ENCODE results near the gene HOXA3. TPM values are rescaled to one million over a fixed set of nuclear protein-coding genes. Genes with fewer than 3 reads are reported as not detected.

The HOXA3 gene
- total and polyA plus RNA-seq, 2 of the 8 experiments (the other 6 are each of a cell fraction or from before 2014, with no cell fraction given): not detected

DNA sequence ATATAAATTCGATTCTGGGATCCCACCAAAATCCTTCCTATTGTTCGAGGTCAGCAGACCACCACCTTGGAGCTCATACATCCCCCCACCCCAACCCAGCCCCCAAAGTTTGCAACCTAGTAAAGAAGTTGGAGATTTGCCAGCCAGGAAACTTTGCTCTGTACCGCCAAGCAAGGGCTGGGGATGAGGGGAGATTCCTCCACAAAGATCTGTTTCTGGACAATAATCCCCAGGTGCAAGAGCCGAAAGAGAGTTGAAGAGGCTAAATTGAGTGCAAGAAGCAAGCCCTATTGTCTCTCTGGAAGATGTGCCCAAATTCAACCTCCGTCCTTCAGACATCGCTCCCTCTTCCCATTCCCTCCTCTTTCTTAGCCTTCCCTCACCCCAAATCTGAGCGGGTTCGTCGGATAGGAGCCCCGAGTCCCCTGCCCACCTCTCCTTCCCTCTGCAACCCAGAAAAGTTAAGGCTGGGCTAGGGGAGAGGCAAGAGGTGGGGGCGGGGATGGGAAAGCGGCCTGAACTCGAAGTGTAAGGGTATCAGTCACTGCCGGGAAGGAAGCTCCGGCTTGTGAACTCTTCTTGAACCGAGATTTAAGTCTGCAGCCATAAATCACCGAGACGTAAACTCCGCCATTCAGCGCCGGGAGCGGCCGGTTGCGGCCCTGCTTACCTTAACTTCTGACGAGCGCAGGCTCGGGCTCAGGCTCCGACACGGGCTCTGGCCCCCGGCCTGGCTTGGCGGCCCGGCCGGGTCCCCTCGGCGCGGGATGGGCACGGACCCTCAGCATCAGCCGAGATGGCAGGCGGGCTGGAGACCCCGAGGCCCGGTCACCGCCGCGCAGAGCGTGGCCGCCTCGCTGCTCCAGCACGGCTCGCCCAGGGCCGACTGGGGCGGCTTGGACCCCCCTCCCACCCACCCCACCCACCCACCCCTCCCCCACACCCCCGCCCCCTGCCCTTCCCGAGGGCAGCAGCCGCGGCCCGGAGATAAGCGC lies 39.1 kb downstream of the HOXA3 start:
- no peak overlapping the region for H3K9ac ChIP-seq (replicated peaks in 1 of 4; ENCODE audit: extremely low read depth in 1 of 4, low read depth in 3 of 4, low read length in 3 of 4)
- no peak for FAIRE-seq
- TF ChIP-seq KDM4A (IDR thresholded peaks at IDR 0.05; ENCODE audit: low read depth, low read length, severe bottlenecking): peak; percentile 61
- no peak for TF ChIP-seq SRF (IDR thresholded peaks at IDR 0.05; ENCODE audit: low read depth, low read length)
- no peak for TF ChIP-seq PHF8 (conservative IDR thresholded peaks at IDR 0.05; ENCODE audit: low read depth, low read length)
- TF ChIP-seq TAF1 (IDR thresholded peaks at IDR 0.05; ENCODE audit: low read depth, low read length): no peak
- TF ChIP-seq SP2 (IDR thresholded peaks at IDR 0.05; ENCODE audit: low read length): no peak
- TF ChIP-seq RNF2 (IDR thresholded peaks at IDR 0.05; ENCODE audit: borderline replicate concordance, low read depth, low read length, missing control alignments, poor library complexity, severe bottlenecking): peak; percentile 98
- TF ChIP-seq CTBP2 (IDR thresholded peaks at IDR 0.05; ENCODE audit: borderline replicate concordance, insufficient read depth, insufficient read length, low read length): peak; percentile 96
- TF ChIP-seq BCL11A (IDR thresholded peaks at IDR 0.05; ENCODE audit: low read depth in 2 of 2, low read length in 2 of 2): no peak
- peak; percentile 71; the same call in 1 of the 2 replicates for TF ChIP-seq EGR1 (IDR thresholded peaks at IDR 0.05; ENCODE audit: borderline replicate concordance, low read depth, low read length)
- TF ChIP-seq KDM1A (IDR thresholded peaks at IDR 0.05; ENCODE audit: borderline replicate concordance, low read length): 0 out of 2 replicates have a peak, but pooled peaks have one; percentile 16

More for the DNA sequence above, 39.1 kb downstream of the HOXA3 start:
- Histone ChIP-seq H3K36me3 (ENCODE audit: control insufficient read depth in 2 of 4, insufficient read depth in 4 of 4, low read length in 3 of 4) (peaks cover 0 to 3% (median 0%) of the 10 kb centered on the region in 4 experiments; a peak in 2 of 8 replicates), H3K23ac (ENCODE audit: insufficient read length) (no peak overlapping the region), H2BK12ac (ENCODE audit: low read depth, low read length) (no peak overlapping the region; the same call in 1 of the 2 replicates), H3K79me2 (ENCODE audit: control insufficient read depth in 1 of 2, insufficient read depth in 2 of 2, low read length in 2 of 2) (no peaks in the 10 kb centered on the region), H4K5ac (ENCODE audit: insufficient read length, low read depth, low read length) (no peak overlapping the region), H3K23me2 (ENCODE audit: low read depth, low read length) (no peaks in the 10 kb centered on the region), H2BK15ac (ENCODE audit: low read length) (no peak overlapping the region), H3K4ac (replicated peaks; ENCODE audit: insufficient read length, low read depth, low read length) (no peak overlapping the region), H3K18ac (ENCODE audit: extremely low read depth, low read length) (no peak overlapping the region), H3K27me3 (replicated peaks in 1 of 4; ENCODE audit: control insufficient read depth in 3 of 4, extremely low read depth in 1 of 4, insufficient read depth in 3 of 4, low read length in 3 of 4) (peaks cover 96 to 99% (median 97%) of the 10 kb centered on the region in 4 experiments), H3K9me3 (ENCODE audit: insufficient read depth in 2 of 2, low read depth in 1 of 2, low read length in 1 of 2) (no peaks in the 10 kb centered on the region), H2AK5ac (ENCODE audit: low read depth, low read length) (no peak overlapping the region), H2AFZ (ENCODE audit: low read length) (no peak overlapping the region), H3K4me3 (ENCODE audit: extremely low read depth in 1 of 4, insufficient read depth in 2 of 4, low read depth in 3 of 4, low read length in 4 of 4) (peak overlapping the region in 1 of 4 experiments; percentile 42; a peak in 3 of 8 replicates), H2BK5ac (ENCODE audit: low read depth, low read length) (no peak overlapping the region), H3K56ac (replicated peaks; ENCODE audit: insufficient read length, low read depth, low read length) (no peak overlapping the region), H3K27ac (ENCODE audit: low read depth, low read length) (no peak overlapping the region), H4K91ac (replicated peaks; ENCODE audit: insufficient read length, low read length) (no peak overlapping the region), H3K4me1 (replicated peaks in 1 of 4; ENCODE audit: control insufficient read depth in 3 of 4, insufficient read depth in 4 of 4, low read length in 3 of 4) (peaks cover 0 to 11% (median 3%) of the 10 kb centered on the region in 4 experiments; a peak in 5 of 7 replicates), H4K8ac (ENCODE audit: extremely low read depth, insufficient read depth, low read length) (no peak overlapping the region), H3K79me1 (ENCODE audit: low read depth, low read length) (no peaks in the 10 kb centered on the region), H3K14ac (ENCODE audit: insufficient read length) (no peak overlapping the region), H3K4me2 (ENCODE audit: insufficient read depth in 1 of 2, low read depth in 2 of 2, low read length in 2 of 2) (peak overlapping the region; percentile 49 to 54), H4K20me1 (replicated peaks in 1 of 2; ENCODE audit: control insufficient read depth in 1 of 2, insufficient read depth in 2 of 2, low read length in 2 of 2) (peaks cover 31 to 44% of the 10 kb centered on the region in 2 experiments), H2BK120ac (replicated peaks; ENCODE audit: low read depth, low read length) (no peak overlapping the region), H2BK20ac (ENCODE audit: low read length) (no peak overlapping the region)
- peak in 1 of 2 experiments; percentile 78 for DNase-seq (ENCODE audit: low read depth in 1 of 2, low spot score in 2 of 2)
- ChIA-PET CTCF (ENCODE audit: partially characterized antibody) (no interaction called here), POLR2A (ENCODE audit: partially characterized antibody) (no interaction called here)
- WGBS, 2 experiments (ENCODE audit: extremely low coverage in 1 of 2, insufficient coverage in 1 of 2, insufficient read length in 1 of 2, insufficient replicate concordance in 2 of 2, low coverage in 1 of 2, low lambda C conversion rate in 2 of 2, missing lambda C conversion rate in 1 of 2): 7% methylated on average over 16 of the region's 57 CpGs; no CpG with 5 or more reads in 1 of the 2 experiments
